Measurements from ENCODE around the gene NAT9.

The NAT9 gene

GRCh38 chr17:74818291-74818938, 42.3 kb upstream of the NAT9 start:
- no peak for TF ChIP-seq CTCF (conservative IDR thresholded peaks at IDR 0.05; ENCODE audit: low read length)
- DNase-seq (ENCODE audit: low read depth) = no peak
- H3K4me3 ChIP-seq (ENCODE audit: low read length) = no peak overlapping the region

GRCh38 chr17:74816905-74817620, 40.9 kb upstream of the NAT9 start:
- H3K4me3 ChIP-seq (ENCODE audit: low read length) = no peak overlapping the region
- TF ChIP-seq CTCF (conservative IDR thresholded peaks at IDR 0.05; ENCODE audit: low read length) = no peak
- no peak for DNase-seq (ENCODE audit: low read depth)

GRCh38 chr17:74815550-74816370, 39.6 kb upstream of the NAT9 start:
- TF ChIP-seq CTCF (conservative IDR thresholded peaks at IDR 0.05; ENCODE audit: low read length) = no peak; the same call in 1 of the 2 replicates
- no peak overlapping the region for H3K4me3 ChIP-seq (ENCODE audit: low read length)
- DNase-seq (ENCODE audit: low read depth) = no peak

- H3K4me3 ChIP-seq (ENCODE audit: low read length) = no peak overlapping the region
- TF ChIP-seq CTCF (conservative IDR thresholded peaks at IDR 0.05; ENCODE audit: low read length) = no peak
Observed at GRCh38 chr17:74815067-74815466, 38.9 kb upstream of the NAT9 start.

GRCh38 chr17:74814453-74814852, 38.3 kb upstream of the NAT9 start:
- no peak for TF ChIP-seq CTCF (conservative IDR thresholded peaks at IDR 0.05; ENCODE audit: low read length)
- H3K4me3 ChIP-seq (ENCODE audit: low read length) = no peak overlapping the region
- no peak for DNase-seq (ENCODE audit: low read depth)

More at GRCh38 chr17:74815067-74815466, 38.9 kb upstream of the NAT9 start:
- no peak for DNase-seq (ENCODE audit: low read depth)

GRCh38 chr17:74812109-74813009, 36.2 kb upstream of the NAT9 start:
- no peak for TF ChIP-seq CTCF (conservative IDR thresholded peaks at IDR 0.05; ENCODE audit: low read length)
- DNase-seq (ENCODE audit: low read depth) = no peak
- no peak overlapping the region for H3K4me3 ChIP-seq (ENCODE audit: low read length)
